Suprapubic skin (tissue), 3 donors: ENCODE data around the gene NUTM2E.
"Not testable (repeated sequence)": the region's sequence is repeated elsewhere in the genome, so short reads cannot be mapped to it uniquely, and the experiment has no call there.

Experiments used
- EP300 ChIP-seq: sonication (generic); formaldehyde crosslinking; IDR thresholded peaks from one replicate; pipeline ENCODE4 v1.6.1; 2017; ENCODE audit warnings: antibody characterized with exemption
- TF ChIP-seq, protein P1 (sequence below), 2 donors: fragments of 200-600 bp in 1 of 2; fragments of 450-650 bp in 1 of 2; sonication (generic) in 1 of 2; IDR thresholded peaks; one replicate each; pipeline ENCODE4 v1.5.1; 2016 to 2019; ENCODE audit warnings: antibody characterized with exemption in 2 of 2, mild to moderate bottlenecking in 1 of 2, moderate library complexity in 1 of 2

DNA sequence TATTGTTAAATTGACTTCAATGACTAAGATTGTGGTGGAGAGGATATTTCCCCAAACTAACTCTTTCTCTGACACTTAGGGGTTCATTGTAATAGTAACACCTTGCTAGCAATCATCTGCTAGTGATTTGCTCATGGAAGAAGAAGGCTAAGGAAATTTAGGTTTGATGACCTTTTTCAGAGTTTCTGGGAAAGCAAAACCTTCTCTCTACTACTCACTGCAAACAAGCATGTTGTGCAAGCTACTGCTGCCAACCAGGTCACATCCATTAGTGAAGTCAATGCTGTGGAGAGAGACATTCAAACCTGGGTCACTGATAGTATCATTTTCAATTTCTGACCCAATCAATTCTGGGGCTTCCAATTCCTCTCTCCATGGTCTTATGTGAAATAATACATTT, 14.6 kb upstream of the NUTM2E start:
- TF ChIP-seq EP300, result not testable (repeated sequence)
- TF ChIP-seq, protein P1, sequence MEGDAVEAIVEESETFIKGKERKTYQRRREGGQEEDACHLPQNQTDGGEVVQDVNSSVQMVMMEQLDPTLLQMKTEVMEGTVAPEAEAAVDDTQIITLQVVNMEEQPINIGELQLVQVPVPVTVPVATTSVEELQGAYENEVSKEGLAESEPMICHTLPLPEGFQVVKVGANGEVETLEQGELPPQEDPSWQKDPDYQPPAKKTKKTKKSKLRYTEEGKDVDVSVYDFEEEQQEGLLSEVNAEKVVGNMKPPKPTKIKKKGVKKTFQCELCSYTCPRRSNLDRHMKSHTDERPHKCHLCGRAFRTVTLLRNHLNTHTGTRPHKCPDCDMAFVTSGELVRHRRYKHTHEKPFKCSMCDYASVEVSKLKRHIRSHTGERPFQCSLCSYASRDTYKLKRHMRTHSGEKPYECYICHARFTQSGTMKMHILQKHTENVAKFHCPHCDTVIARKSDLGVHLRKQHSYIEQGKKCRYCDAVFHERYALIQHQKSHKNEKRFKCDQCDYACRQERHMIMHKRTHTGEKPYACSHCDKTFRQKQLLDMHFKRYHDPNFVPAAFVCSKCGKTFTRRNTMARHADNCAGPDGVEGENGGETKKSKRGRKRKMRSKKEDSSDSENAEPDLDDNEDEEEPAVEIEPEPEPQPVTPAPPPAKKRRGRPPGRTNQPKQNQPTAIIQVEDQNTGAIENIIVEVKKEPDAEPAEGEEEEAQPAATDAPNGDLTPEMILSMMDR (IDR thresholded peaks at IDR 0.05), result not testable (repeated sequence)
